GM21717 (cell line): Measurements from ENCODE around the gene PSMD3.
"Not testable (repeated sequence)": the region's sequence is repeated elsewhere in the genome, so short reads cannot be mapped to it uniquely, and the experiment has no call there.

Source experiments
- ATAC-seq: cut with Tn5 transposase; IDR thresholded peaks from one replicate; pipeline ENCODE4 v1.9.1; 2021; ENCODE audit warnings: mild to moderate bottlenecking, moderate library complexity; ENCODE audit not compliant: unreplicated experiment

The PSMD3 gene

GRCh38 chr17:39995438-39995837, 14.8 kb downstream of the PSMD3 start:
- no peak for ATAC-seq

GRCh38 chr17:39996162-39996561, 15.6 kb downstream of the PSMD3 start:
- no peak for ATAC-seq

GRCh38 chr17:39996800-39997199, 16.2 kb downstream of the PSMD3 start:
- no peak for ATAC-seq

DNA sequence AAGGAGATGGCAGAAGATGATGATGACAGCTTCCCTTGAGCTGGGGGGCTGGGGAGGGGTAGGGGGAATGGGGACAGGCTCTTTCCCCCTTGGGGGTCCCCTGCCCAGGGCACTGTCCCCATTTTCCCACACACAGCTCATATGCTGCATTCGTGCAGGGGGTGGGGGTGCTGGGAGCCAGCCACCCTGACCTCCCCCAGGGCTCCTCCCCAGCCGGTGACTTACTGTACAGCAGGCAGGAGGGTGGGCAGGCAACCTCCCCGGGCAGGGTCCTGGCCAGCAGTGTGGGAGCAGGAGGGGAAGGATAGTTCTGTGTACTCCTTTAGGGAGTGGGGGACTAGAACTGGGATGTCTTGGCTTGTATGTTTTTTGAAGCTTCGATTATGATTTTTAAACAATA, 16.9 kb downstream of the PSMD3 start:
- no peak for ATAC-seq

- ATAC-seq = no peak
Observed at GRCh38 chr17:39999067-39999466, 18.5 kb downstream of the PSMD3 start.

DNA sequence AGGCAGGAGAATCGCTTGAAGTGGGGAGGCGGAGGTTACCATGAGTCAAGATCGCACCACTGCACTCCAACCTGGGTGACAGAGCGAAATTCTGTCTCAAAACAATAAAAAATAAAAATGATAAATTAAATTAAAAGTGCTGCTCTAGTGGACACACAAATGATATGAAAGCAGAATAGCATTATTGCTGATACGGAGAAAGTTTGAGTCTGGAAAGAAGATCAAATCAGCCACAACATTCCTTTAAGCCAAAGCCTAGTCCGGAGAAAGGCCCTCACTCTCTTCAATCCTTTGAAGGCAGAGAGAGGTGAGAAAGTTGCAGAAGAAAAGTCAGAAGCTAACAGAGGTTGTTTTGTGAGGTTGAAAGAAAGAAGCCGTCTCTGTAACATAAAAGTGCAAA, 19.6 kb downstream of the PSMD3 start:
- ATAC-seq = no peak

- not testable (repeated sequence) for ATAC-seq
Observed at GRCh38 chr17:40001335-40001734, 20.7 kb downstream of the PSMD3 start.

DNA sequence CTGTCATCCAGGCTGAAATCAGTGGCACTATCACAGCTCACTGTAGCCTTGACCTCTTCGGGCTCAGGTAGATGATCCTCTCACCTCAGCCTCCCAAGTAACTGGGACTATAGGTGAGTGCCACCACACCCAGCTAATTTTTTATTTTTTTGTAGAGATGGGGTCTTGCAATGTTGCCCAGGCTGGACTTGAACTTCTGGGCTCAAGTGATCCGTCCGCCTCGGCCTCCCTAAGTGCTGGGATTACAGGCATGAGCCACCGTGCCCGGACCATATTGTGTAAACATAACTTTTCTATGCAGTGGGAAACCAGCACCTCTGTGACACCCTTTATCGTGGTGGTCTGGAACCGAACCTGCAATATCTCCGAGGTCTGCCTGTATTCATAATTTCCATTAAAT, 23.5 kb downstream of the PSMD3 start:
- no peak for ATAC-seq

GRCh38 chr17:40004712-40005111, 24.1 kb downstream of the PSMD3 start:
- no peak for ATAC-seq

DNA sequence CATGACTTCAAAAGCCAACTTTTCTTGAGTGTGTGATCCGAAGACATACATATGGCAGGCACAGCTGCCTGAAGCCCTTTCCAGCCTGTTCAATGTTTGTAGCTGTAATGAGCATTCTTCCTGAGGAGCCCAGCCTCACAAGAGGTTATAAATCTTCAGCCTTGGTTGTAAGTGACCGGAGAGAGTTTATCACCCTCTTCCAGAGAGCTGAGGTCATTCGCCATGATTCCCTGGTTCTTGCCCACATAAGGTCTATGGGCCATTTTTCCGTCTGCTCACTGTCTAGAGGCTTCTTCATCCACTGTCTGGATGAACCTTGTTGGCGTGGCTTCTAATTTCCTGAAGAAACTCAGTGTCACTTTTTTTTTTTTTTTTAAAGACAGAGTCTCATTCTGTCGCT, 24.9 kb downstream of the PSMD3 start:
- no peak for ATAC-seq

GRCh38 chr17:40010946-40011500, 30.4 kb downstream of the PSMD3 start:
- ATAC-seq = not testable (repeated sequence)

DNA sequence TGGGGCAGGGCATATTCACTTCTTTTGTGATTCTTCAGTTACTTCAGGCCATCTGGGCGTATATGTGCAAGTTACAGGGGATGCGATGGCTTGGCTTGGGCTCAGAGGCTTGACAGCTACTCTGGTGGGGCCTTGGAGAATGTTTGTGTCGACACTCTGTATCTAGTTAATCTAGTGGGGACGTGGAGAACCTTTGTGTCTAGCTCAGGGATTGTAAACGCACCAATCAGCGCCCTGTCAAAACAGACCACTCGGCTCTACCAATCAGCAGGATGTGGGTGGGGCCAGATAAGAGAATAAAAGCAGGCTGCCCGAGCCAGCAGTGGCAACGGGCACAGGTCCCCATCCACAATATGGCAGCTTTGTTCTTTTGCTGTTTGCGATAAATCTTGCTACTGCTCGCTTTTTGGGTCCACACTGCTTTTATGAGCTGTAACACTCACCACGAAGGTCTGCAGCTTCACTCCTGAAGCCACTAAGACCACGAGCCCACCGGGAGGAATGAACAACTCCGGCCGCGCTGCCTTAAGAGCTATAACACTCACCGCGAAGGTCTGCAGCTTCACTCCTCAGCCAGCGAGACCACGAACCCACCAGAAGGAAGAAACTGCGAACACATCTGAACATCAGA, 31.5 kb downstream of the PSMD3 start:
- ATAC-seq = not testable (repeated sequence)

DNA sequence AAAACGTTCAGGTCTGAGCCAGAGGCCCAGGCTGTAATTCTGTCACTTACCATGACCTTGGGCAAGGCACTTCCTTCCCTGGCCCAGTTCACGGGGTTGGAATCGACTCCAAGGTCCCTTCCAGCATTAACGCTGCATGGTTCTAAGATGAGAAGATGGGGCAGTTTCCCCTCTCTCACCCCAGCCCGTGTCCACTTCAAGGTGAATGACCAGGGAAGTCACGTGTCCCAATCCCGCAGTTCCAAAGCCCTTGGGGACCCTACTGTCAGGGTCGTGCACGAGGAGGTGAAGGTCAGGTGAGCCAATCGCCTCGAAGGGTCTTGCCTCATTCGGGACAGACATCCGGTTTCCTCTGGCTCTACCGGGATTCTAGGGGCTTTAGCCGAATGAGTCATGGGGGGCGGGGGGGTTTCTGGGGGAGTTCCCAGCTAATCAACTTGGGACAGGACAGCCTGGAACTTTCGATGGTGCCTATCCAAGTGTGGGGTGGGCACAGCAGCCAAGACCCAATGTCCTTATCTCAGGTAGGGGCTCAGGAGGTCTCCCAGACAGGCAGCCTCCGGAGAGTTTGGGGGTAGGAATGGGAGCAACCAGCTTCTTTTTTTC, 33.9 kb downstream of the PSMD3 start:
- no peak for ATAC-seq

- no peak for ATAC-seq
Observed at GRCh38 chr17:40015005-40015997, 34.7 kb downstream of the PSMD3 start, which contains the start of gene CSF3. Gene CSF3, plus strand, starts transcription at chr17:40015440. Its CDS starts 35 bp downstream, at chr17:40015475.

DNA sequence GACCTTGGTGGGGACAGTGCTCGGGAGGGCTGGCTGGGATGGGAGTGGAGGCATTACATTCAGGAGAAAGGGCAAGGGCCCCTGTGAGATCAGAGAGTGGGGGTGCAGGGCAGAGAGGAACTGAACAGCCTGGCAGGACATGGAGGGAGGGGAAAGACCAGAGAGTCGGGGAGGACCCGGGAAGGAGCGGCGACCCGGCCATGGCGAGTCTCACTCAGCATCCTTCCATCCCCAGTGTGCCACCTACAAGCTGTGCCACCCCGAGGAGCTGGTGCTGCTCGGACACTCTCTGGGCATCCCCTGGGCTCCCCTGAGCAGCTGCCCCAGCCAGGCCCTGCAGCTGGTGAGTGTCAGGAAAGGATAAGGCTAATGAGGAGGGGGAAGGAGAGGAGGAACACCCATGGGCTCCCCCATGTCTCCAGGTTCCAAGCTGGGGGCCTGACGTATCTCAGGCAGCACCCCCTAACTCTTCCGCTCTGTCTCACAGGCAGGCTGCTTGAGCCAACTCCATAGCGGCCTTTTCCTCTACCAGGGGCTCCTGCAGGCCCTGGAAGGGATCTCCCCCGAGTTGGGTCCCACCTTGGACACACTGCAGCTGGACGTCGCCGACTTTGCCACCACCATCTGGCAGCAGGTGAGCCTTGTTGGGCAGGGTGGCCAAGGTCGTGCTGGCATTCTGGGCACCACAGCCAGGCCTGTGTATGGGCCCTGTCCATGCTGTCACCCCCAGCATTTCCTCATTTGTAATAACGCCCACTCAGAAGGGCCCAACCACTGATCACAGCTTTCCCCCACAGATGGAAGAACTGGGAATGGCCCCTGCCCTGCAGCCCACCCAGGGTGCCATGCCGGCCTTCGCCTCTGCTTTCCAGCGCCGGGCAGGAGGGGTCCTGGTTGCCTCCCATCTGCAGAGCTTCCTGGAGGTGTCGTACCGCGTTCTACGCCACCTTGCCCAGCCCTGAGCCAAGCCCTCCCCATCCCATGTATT, 35.7 kb downstream of the PSMD3 start:
- no peak for ATAC-seq

GRCh38 chr17:40017422-40018080, 36.9 kb downstream of the PSMD3 start:
- no peak for ATAC-seq

- no peak for ATAC-seq
Observed at GRCh38 chr17:40018211-40019121, 37.9 kb downstream of the PSMD3 start.

- ATAC-seq = no peak
Observed at GRCh38 chr17:40019140-40019991, 38.8 kb downstream of the PSMD3 start.
